ENCODE measurements around the gene WBP1.
"Not testable (repeated sequence)": the region's sequence is repeated elsewhere in the genome, so short reads cannot be mapped to it uniquely, and the experiment has no call there.

WBP1 gene

DNA sequence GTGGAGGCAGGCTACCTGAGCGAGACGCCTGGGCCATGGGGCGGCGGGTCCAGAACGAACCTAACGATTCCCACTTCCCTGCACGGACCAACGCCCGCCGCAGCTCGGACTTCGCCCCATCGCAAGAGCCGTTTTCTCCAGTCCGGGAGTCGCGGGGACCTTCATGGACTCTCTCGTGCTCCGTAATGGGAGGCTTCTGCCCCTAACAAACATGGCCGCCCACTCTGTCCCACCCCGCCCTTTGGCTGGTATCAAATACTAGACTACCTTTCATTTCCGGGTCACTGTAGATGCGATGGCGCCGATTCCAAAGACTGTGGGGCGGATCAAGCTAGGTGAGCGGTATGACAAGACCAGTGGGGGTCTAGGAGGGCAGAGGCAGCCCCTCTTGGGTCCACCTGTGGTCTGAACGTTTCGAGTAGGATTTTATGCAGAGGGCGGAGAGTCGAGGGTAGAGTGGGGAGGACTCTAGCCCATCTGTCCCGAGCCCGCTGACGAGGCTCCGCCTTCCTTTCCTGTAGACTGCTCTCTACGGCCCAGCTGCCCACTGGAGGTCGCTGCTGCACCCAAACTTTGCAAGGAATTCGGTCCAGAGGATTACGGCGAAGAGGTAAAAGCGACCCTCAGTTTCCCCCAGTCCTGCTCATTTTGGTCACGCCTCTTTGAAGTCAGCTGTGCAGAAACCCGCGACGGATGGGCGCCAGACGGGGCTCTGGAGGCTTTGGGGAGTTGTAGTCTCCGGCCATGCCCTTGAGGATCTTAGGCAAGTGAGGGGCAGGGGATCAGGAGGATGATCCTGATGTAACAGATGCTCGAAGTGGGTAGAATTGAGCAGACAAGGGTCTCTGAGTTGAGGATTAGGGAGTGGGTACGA is 24.8 kb downstream of the WBP1 start, which contains the start of the genes CCDC142 and TTC31:
Gene CCDC142, minus strand, starts transcription at position 198 of the 874 bp plus-strand sequence. Its CDS starts 161 bp downstream, at position 37.
Gene TTC31, plus strand, starts transcription at position 281 of the 874 bp plus-strand sequence. Its CDS starts 15 bp downstream, at position 296.
- DNase-seq (ENCODE audit: low read depth): peak; percentile 89

DNA sequence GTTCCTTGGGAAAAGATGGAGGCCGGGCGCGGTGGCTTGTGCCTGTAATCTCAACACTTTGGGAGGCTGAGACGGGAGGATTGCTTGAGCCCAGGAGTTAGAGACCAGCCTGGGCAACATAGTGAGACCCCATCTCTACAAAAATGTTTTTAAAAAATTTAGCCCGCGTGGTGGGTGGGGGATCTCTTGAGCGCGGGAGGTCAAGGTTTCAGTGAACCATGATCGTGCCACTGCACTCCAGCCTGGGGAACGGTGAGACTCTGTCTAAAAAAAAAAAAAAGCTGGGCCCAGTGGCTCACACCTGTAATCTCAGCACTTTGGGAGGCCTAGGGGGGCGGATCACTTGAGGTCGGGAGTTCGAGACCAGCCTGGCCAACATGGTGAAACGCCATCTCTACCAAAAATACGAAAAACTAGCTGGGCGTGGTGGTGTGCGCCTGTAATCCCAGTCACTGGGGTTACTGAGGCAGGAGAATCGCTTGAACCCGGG is 25.5 kb downstream of the WBP1 start:
- DNase-seq (ENCODE audit: low read depth): not testable (repeated sequence)

DNA sequence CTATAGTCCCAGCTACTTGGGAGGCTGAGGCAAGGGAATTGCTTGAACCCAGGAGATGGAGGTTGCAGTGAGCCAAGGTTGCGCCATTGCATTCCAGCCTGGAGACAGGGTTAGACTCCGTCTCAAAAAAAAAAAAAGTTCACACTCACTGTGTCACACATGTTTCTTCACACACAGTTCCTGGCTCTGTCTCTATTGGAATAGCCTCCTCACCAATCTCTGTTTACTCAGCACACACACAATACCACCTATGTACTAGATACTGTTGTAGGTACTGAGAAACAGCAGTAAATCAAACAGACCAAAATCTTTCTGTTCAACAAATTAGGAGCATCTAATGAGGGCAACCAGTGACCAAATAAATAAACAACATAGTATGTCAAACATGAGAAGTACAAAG is 27.9 kb downstream of the WBP1 start:
- DNase-seq (ENCODE audit: low read depth): no peak

DNA sequence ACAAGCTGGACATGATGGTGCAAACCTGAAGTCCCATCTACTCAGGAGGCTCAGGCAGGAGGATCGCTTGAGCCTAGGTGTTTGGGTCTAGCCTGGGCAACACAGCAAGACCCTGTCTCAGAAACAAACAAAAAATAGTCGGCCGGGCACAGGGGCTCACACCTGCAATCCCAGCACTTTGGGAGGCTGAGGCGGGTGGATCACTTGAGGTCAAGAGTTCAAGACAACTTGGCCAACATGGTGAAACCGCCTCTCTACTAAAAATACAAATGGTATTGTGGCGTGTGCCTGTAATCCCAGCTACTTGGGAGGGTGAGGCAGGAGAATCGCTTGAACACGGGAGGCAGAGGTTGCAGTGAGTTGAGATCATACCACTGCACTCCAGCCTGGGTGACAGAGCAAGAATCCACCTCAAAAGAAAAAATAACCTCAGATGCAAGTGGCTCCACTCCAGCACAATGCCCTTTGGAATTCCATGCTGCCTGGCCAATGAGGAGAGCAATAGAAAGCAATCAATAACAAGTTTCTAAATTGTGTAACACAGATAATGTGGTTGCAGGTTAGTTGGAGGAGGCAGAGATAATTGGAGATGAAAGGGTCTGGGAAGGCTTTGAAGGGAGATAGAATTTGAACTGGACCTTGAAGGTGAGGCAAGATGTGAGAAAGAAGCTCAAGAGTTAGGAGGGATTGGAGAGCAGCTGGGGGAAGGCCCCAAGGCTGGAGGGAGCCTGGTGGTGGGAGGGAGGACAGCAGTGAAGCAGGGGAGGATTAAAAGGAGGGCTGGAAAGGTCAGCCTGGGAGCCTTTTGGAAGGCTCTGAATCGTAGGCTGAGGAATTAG is 30.6 kb downstream of the WBP1 start:
- no peak for DNase-seq (ENCODE audit: low read depth)

DNA sequence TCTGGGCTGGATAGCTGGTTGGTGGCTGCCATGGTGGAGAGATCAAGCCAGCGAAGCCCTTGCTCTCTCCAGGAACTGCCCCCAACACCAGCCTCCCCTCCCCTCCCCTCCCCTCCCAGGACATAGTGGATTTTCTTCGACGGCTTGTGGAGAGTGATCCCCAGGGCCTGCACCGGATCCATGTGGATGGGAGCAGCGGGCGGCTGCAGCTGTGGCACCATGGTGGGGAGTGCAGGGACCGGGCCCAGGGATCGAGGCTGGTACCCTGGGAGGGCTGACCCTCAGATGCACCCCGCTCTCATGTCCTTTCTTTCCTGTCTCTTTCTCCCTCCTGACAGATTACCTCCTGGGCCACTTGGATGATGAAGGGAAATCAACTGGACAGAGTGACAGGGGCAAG is 31.7 kb downstream of the WBP1 start:
- no peak for DNase-seq (ENCODE audit: low read depth)

DNA sequence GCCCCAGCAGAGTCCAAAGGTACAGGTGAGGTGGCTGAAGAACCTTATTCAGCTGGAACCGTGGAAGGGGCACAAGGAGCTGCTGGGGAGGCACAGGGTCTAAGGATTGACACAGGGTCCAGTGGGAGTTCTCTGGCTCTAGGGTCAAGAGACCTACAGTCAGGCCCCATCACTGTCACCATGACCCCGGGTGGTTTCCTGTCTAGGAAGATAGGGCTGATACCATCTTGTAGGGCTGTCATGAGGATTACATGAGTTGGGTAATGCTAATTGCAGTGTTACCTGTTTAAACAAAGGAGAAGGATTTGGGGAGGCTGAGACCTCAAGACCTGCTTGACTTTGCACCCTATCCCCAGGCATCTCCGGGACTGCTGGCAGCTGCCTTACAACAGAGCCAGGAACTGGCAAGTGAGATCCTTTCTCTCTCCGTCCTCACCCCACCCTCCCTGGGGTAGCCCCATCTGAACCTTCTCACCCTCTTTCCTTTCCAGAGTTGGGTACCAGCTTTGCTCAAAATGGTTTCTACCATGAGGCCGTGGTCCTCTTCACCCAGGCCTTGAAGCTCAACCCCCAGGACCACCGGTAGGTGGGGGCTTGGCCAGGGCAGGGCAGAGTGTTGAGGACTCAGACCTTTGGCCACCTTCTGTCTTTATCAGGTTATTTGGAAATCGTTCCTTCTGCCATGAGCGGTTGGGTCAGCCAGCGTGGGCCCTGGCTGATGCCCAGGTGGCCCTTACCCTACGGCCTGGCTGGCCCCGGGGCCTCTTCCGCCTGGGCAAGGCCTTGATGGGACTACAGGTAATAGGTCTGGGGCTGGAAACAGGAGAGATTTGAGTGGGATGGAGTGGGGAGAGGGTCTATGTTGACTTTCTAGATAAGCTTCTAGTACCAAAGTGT is 33.7 kb downstream of the WBP1 start:
- no peak for DNase-seq (ENCODE audit: low read depth)

DNA sequence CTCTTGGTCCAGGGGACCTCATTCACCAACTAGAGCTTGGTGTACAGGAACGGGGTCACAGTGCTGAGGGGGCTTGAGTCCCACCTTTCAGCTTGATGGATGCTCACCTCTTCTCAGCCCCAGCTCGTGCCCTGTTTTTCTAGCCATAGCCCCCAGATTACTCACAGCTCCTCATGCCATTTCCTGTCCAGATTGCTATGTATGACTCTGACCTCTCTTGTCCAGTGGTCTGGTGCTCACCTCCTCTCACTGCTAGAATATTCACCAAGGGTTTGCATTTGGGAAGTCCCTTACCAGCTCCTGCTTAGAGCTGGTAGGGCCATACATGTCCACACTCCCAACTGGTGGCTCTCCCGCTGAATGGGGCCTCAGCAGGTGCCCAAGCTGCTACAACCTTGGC is 35.3 kb downstream of the WBP1 start:
- no peak for DNase-seq (ENCODE audit: low read depth)

DNA sequence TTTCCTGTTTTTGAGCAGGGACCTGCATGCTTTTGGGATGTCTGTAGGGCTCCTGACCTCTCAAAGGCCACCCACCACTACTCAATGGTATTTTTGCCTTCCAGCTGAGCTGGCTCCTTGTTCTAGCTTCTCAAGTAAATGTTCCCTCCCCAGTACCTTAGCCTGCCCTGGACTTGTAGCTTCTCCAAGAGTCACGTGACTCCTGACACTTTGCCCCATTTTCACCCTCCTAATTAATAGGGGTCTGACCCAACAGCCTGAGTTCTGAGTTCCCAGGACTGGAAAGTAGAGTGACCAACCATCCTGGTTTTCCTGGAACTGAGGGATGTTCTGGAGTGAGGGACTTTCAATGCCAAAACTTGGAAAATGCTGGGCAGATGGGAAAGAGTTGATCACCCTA is 37.2 kb downstream of the WBP1 start:
- no peak for DNase-seq (ENCODE audit: low read depth)

DNA sequence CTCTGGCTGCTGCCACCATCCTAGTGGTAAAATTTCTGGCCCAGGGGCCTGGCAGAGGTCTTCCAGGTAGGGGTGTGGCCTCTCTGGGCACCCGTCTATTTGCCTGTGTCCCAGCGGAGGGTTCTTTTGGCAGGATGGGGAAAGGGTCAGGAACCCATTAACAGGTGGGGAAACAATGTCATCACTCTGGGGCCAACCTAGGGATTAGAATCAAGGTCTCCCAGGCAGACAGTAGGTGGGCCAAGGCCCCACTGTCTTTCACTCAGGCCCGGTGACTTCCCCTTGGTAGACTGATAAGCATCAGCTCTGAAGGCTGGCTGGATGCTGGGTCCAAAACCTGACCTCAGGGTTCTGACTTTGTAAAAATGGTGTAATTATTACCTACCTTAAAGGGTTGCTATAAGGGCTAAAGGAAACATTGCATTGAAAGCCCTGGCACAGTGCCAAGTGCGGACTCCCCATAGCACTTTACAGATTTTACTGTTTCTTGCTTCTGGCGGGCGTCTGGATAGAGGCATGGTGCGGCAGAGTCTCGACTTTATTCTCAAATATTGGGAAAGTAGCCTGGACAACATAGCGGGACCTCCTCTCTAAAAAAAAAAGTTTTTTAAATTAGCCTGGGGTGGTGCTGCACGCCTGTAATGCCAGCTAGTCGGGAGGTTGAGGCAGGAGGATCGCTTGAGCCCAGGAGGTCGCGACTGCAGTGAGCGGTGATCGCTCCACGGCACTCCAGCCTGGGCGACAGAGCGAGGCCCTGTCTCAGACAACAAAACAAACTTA is 38.9 kb downstream of the WBP1 start:
- no peak for DNase-seq (ENCODE audit: low read depth)

DNA sequence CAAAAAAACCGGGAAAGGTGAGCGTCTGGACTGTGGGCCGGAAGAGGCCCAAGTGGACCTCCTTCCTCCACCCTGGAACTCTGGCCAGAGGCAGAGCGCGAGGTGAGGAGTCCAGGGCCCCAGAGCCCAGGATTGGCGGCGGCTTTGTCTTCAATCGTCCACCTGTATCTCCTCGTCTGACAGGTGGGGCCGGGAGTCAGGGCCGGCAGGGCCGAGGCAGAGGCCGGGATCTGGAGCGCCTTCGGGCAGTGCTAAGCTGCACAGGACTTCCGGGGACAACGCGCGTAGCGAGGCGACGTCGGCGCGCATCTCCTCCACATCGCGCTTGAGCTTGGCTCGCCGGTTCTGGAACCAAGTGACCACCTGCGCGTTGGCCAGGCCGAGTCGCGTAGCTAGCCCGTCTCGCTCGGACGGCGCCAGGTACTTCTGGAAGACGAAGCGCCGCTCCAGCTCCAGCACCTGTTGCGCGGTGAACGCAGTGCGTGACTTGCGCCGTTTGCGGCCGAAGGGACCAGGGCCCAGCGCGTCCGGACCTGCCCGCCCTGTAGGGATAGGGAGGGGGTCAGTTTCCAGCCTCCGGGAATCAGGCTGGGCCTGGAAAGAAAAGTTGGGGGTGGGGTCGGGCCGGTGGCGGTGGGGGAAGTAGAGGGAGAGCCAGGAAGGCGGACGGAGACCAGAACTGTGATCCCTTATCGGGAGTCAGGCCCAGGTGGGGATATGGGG is 39.7 kb downstream of the WBP1 start:
- no peak for DNase-seq (ENCODE audit: low read depth)

DNA sequence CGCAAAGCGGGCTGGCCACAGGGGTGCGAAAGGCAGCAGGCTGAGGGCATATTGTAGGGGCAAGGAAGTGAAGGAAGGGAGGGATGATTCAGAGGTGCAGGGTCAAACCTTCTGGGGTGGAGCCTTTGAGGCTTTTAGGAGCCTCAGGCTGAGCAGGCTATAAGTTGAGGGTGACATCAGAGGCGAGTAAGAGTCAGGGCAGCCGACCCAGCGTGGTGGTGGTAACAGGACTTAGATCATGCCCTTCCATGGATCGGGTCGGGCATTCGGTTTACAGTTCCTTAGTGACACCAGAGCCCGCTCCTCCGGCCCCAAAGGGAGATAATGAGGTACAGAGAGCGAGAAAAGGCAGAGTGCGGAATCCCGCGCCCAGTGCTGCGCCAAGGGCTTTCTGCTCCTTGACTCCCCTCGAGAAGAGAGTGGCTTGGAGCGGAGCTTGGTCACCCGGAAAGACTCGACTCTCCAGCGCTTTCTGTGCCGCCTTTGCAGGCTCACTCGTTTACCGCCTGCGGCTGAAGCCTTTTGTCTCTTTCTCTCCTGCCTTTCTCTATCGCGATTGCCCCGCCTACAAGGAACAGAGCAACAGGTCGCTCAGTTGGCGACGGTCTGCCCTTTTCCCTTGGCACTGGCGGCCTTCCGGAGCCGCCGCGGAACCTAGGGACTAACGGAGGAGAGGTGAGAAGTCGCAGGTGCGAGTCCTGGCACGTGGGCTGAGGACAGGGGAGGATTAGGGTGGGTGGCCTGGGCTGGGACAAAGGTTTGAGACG is 40.4 kb downstream of the WBP1 start:
- no peak for DNase-seq (ENCODE audit: low read depth)

DNA sequence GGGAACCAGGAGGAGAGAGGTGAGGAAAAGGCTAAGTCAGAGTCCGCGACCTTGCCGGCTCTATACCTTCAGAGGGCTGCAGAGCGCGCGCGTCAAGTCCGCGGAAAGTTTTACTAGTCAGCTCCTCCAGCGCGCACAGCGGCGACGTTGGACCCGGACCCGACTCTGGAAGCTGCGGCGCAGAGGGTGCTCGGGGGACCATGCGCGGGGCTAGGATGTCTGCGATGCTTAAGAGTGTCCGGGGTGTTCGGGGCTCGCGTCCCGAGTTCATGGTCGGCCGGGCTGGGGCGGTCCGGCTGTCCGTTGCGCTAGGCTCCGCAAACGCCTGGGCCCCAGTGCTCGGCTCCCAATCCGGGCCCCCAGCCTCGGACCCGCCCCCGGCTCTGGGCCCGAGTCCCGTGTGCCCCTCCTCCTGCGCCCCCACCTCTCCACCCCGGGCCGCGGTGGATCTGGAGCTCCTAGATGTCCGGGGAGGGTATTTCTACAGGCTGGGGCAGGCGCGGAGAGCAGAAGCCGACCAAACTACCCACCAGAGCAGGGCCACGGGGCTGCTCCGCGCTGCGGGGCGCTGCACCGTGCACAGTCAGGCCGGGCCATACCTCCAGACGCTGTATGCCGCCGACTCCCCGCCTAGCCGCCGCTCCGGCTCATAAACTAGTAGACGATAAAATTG is 41.2 kb downstream of the WBP1 start, which contains the start of gene LBX2:
Gene LBX2, minus strand, starts transcription at position 337 of the 673 bp plus-strand sequence. Its CDS starts 66 bp downstream, at position 271.
- DNase-seq (ENCODE audit: low read depth): no peak

DNA sequence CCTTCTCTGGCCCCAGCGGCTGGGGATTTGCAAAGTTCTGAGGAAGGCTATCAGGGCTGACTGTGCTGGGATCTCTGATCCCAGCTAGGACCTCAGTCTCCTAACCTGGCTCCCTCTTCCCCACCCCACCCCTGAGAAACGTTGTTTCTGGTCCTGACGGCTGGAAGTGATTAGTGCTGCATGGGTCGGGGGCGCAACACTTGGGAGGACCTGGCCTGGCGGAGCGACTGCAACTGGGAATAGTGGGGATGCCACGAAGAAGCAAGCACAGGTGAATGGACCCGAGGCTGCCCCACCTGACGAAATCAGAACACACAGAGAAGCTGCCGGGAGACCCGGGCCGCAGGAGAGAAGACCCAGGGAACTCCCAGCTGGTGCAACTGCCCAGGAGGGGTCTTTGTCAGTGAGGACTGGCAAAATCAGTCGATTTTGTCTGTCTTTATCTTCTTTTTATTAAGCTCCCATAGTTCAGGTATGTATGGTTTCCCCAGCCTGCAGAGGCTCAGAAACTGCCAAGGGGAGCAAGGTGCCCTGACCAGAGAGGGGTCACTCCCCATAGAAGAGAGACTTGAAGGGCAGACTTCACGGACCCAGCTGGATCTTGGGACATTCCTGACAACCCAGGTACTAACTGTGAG is 41.8 kb downstream of the WBP1 start:
- no peak for DNase-seq (ENCODE audit: low read depth)

DNA sequence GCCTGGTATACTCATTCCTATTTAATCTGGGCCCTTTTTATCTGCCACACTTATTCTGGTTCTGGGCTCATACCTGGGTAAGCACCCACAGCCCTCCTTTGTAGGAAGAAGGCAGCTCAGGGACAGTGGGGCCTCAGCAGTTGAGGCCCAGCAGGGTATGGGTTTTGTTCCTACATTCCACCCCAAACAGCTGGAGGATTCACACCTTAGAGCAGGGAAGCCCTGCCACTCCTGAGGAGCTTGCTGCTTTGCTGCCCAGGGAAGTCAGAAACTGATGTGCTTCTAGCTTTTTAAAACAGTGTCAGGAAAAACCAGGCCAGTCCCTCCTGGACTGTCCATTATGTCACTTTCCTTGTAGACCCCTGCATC is 42.3 kb downstream of the WBP1 start:
- no peak for DNase-seq (ENCODE audit: low read depth)

DNA sequence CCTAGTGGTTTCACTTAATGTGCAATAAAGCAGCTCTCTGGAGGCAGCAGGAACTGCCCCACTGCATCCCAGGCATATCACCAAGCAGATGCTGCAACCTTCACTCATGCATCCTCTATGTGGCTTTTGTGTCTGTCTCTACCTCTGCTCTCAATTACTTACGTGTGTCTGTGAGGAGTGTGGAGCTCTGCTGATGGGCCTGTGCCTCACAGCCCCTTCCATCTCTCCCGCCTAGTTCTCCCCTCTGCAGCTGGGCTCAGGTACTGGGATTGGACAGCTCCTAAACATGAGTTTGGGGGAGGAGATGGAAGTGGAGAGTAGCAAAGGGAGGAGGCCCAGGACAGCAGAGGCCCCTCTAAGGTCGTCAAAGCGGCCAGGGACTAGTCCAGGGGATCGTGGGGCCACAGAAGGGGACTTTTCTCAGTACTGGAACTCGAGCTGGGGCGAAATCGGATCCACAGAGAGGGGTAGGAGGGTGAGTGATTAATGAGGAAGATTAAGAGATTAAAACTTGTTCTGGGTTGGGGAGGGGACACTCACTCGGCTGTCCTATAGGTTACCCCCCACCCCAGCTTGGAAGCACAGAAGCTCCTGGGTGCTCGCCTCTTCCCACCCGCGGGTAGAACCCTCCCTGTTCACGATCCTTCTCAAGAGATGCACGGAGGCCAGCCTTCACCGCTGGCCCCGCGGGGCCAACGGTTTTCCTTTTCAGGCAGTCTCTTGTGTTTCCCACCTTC is 43.3 kb downstream of the WBP1 start:
- DNase-seq (ENCODE audit: low read depth): no peak

DNA sequence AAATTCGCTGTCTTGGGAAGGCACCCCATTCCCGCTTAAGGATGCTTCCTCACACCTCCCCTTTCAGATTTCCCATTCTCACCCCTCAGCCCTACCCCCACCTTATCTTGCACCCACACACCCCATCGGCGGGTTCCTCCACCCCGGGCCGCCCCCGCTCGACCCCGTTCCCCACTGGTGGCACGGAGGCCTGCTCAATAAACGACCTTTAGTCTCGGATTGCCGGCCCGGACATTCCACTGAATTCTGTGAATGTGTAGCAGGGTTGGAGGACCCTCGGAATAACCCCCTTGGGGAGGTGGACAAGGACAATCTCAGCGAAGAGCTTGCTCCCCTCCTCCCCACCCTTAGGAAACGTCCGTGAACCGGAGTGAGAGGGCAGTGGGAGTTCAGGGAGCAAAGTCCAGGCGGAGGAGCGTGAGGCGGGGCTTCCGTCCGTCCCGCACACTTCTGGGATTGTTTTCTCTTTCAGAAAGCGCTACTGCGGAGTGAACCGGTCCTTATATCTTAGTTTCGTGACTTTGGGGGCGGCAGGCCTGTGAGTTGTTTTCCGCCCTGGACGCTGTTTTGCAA is 44.0 kb downstream of the WBP1 start:
- no peak for DNase-seq (ENCODE audit: low read depth)
